Right forelimb (tissue), 1 donor: Measurements from ENCODE around the gene PDIA2.
"Not testable (repeated sequence)": the region's sequence is repeated elsewhere in the genome, so short reads cannot be mapped to it uniquely, and the experiment has no call there.

Source experiments
- DNase-seq: peaks from one replicate; pipeline ENCODE4 v3.0.0-alpha.2; 2018

PDIA2 gene

DNA sequence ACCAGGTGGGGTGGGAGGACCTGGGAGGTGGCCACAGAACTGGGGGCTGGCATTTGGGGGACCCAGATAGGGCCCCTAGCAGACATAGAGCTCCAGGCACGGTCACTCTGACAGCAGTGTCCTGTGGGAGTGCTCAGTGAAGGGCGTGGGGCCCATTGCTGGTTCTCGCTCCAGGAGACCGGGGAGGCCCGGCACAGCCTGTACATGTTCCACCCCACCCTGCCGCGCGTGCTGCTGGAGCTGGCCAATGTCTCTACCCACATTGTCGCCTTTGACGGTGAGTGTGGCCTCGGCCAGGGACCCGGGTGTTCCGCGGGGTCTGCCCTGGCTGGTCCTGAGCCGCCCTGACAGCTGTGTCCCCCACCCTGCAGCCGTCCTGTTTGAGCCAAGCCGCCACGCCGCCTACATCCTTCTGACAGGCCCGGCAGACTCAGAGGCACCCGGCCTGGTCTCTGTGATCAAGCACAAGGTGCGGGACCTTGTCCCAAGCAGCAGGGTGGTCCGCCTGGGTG is 18.5 kb upstream of the PDIA2 start:
- no peak for DNase-seq

DNA sequence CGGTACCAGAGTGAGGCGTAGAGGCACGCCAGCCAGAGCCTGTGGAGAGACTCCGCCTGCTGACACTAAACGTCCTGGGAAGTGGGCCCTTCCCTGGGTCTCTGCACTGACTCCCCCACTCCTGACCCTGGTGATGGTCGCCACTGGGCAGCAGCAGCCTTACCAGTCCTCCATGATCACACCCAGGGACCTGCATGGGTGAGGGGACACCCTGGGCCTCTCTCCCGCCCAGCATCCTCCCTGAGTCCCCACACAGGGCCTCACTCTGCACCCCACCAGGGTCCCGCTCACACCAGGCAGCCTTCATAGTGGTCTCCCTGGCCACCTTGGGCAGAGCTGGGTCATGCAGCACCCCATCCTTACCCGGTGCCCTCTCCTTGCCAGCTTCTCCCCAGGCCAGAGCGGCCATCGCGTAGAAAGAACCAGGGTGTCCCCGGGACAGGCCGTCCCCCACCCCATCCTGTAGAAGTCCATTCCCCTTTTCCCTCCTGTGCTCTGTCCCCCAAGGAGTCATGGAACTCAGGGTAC is 17.9 kb upstream of the PDIA2 start:
- no peak for DNase-seq

DNA sequence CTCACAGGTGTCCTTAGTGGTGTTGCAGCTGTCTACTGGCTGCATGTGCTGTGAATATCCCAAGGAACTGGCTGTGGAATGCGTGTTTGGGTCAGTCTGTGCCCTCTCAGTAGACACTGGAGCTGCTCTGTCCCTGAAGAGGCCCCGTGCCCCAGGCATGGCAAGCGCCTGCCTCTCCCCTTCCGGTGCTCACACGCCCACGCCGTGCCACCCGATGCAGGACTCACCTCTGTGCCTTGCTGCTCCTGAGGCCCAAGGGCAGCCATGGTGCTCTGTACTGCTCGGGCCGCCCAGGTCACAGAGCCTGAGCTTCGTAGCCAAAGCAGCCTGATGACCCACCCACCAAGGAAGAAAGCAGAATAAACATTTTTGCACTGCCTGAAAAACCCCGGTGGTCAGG is 17.3 kb upstream of the PDIA2 start:
- no peak for DNase-seq

DNA sequence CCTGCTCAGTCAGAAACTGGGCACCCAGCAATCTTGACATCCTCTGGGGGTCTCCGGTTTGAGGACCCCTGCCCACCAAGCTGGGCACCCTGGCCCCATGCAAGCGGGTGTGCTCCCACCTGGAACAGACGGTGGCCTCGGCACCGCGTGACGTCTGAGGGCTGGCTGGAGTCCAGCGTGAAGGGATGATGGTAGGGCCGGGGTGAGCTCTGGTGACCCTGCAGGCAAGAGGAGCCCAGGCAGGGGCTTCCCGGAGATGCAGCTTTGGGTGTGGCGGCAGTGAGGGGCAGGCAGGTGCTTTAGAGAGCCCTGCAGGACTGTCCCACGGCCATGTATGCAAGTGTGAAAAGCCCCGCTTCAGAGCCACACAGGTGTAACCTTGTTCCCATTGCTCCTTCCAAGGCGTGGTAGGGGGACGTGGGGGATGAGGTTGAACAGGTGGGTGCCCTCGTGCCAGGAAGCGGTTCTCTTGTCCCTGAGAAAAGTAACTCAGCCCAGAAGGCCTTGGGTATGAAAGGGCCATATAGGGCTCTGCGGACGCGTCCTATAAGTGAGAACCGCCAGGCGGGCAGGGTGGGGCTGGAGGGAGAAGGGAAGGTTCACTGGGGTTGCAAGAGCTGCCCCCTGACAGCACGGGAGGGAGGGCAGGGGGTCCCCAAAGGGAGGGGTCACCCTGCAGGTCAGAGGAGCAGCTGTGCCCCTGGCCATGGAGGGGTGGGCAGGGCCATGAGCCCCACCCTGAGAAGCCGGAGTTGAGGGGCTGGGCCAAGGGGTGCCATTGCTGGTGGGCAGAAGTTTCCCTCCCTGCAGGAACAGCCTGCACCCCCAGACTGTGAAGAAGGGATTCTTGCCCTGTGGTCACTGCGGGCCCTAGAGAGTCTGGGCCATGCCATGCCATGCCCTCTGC is 16.5 kb upstream of the PDIA2 start:
- DNase-seq = no peak

DNA sequence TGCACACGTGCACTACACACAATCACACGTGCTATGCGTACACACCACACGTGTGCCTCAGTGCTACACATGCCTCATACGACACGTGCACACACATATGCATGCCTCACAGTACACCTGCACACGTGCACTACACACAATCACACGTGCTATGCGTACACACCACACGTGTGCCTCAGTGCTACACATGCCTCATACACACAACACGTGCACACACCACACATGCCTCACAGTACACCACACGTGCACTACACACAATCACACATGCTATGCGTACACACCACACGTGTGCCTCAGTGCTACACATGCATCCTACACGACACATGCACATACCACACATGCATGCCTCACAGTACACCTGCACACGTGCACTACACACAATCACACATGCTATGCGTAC is 15.4 kb upstream of the PDIA2 start:
- not testable (repeated sequence) for DNase-seq

DNA sequence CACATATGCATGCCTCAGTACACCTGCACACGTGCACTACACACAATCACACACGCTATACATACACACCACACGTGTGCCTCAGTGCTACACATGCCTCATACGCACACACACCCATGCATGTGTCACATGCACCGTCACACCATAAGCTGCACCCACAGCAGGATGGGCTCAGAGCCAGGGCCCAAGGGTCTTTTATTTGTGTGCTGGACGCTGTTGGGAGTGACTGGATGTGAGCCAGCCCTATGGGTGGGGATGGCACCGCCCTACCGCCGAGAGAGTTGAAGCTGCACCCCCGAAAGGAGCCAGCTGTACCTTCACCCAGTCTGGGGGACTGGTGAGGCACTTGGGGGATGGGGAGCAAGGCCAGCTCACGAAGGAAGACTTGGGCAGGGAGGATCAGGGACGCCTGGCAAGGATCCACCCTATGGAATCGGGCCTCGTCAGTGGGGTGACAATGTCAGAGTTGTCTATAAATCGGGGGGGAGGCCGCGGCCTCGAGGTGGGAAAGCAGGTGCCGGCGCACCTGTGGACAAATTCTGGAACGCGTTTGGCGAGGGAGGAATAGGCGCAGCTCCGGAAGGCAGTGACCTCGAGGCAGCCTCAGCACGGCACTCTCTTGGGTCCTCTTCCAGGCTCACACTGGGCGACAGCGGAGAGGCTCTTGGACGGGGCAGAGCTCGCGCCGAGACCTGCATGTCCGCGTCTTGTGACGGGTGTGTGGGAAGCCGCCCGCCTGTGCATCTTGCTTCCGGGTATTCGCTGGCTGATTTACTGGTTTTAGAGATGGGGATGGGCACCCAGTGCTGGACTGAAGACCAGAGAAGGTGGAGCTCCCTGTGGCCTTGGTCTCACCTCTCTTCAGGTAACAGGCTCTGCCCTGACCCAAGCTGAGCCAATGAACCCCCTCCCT is 14.6 kb upstream of the PDIA2 start:
- DNase-seq = peak; percentile 38

DNA sequence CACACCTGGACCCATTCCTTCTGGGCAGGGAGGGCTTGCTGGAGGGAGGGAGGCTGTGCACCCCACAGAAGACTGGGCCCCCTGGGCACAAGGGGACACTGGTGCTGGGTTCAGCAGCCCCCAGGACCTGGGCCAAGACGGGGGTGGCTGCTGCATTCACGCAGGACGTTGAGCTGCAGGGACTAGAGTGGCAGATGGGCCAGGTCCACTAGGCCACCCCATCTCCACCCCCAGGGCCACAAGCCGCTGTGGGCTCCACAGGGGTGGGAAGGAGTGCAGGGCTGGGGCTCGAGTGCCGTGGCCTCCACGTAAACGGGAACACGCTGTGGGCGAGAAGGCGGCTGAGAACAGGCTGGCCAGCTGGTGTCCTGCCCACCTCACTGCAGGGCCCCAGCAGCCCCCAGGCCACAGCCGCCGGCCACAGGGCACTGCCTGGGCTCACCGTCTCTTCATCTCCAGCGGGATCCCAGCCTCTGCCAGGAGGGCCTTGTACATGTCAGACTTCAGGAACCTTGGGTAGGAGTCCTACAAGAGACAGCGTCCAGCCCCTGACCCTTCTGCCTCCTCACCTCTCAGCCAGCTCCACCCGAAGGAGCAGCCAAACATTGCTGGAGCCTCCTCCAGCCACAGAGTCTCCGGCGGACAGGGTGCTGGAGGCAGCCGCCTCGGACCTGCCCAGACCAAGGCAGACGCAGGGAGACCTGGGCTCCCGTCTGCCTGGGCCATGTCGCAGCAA is 13.7 kb upstream of the PDIA2 start:
- DNase-seq = peak; percentile 40

DNA sequence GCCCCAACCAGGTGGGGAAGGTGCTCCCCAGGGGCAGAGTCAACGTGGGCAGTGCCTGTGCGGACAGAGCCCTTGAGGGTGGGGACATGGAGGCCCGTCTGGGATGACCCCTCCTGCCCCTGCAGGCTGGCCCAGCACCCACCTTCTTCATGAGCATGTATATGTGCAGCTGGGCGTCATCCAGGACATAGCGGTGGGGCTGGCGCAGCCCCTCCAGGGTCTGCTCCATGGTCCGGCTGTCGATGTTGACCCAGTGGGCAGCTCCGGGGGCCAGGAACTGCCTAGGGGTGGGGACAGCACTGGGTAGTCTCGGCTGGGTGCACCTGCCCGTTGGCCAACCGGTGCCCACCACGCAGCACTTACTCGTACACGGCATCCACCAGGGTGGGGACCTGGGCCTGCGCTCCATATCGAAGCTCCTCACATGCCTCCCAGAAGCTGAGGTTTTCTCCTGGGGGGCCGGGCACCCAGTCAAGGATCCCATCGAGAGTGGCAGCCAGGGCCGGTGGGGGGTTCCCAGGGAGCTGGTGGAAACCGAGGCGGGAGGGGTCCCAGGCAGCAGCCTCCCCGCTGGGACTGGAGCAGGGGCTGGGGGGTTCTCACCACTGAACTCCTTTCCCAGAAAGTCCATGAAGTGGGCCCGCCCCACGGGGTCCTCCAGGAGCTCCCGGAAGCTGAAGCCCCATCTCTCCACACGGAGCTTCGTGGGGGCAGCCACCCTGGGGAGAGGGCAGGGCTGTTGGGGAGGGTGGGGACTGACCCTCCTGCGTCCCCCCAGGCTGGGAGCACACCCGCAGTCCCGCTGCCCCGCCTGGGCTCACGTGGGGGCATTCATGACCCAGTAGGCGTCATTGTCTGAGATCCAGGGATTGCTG is 12.3 kb upstream of the PDIA2 start:
- DNase-seq = peak; percentile 37

DNA sequence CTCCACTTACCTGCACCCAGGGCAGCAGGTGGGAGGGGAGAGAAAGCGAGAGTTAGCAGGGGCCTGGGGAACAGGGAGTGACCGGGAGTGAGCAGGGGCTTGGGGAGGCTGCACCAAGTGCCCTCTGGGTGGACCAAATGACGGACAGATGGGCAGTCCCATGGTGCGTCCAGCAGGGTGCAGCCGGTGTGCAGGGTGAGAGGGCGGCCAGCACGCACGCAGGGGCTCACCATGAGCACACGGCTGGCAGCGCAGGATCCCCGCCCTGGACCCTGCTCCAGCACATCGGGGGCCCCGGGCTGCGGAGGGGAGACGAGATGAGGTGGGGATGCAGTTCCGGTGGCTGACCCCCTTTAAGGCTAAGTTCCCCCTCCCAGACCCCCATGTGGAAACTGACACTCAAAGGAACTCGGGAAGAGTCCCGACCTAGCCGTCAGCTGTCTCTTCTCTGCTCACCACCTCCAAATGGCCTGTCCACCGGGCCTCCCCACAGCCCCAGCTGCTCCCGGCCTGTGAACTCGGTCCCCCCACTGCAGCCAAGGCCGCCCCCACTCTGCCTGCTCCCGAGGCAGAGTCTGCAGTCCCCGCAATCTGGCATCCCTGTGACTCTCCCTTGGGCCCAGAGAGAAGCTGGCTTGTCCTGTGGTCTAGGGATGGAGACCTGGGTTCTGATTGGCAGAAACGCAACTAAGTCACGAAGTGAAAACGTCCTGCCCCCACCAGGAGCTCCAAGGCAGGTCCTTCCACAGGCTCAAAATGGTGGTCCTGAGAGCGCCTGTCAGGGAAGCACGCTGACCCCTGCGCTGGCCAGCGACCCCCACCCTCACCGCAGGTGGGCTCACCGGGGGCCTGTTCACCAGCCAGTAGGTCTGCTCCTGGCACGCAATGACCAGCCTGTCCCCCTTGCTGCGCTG is 10.1 kb upstream of the PDIA2 start:
- no peak for DNase-seq

DNA sequence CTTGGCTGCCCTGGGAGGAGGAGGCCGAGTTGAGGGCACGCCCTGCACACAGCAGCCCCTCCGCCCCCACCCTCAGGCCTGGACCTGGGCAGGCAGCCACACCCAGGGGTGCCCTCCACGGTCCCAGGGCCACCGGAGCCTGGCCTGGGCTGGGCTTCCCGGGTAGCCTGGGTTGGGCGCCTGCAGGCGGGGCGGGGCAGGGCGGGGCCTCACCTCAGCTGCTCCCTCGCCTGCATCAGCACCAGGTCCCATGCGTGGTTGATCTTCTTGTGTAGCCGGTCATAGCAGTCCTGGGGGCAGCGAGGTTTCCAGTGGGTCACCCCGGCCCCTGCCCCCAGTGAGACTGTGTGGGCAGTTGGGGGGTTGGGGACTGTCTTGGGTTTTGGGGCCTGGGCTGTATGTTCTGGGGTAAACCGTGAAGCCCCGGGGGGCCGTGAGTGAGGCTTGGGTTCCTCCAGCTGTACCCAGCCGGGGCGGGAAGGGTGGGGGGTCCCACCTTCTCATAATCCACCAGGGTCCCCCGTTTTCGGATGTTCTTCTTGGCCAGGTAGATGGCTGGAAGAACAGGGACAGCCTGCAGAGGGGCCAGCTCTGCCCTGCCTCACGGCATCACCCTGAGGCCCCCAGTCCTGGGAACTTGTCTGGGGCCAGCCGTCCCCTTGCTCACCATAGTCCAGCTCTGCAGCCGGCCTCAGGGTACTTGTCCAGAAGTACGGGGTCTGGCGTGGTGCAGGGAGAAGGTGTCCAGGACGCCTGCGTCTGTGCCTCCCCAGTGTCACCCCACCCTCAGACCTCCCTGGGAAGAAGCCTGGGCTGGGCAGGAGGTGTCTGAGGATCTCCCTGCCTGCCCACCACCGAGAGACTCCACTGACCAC is 9.2 kb upstream of the PDIA2 start:
- no peak for DNase-seq

DNA sequence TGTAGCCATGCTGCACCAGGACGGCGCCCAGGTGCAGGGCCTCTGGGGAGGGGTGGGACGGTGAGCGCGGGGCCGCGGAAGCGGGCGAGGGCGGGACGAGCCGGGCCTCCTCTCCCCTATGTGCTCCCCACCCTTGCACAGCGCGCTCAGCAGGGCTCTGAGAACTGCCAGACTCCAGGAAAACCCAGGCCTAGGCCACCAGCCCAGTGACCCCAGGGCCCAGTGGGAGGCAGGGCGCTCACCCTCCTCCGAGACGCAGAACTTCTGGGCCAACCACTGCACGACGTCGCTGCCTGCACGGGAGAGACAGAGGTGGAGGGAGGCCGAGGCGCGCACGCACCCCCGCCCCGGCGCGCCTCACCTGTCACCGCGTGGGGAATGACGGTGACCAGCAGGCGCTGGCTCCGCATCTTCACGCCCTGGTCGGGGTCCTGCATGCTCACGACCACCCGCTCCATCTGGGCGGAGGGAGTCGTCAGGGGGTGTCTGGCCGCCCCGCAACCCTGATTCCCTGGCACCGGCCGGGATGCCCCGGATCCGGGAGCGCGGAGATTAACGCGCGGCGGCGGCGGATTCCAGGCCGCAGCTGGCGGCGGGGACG is 7.8 kb upstream of the PDIA2 start:
- DNase-seq = no peak

DNA sequence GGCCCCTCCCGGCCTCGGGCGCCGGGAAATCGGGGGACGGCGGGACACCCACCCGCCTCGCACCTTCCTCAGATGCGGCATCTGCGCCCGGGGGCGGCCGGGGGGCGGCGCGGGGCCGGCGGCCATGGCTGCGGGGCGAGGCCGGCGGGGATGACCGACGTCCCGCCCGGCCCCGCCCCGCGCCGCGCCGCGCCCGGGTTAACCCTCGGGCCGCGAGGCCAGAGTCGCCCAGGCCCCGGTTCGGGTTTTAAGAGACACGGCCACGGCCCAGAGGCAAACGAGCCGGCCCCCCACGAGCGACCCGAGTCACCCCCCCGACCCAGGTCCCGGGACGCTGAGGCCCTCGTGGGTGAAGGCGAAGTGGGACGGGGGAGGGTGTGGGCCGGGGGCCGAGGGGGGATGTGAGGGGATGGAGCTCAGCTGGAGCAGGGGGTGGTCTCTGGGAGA is 7.2 kb upstream of the PDIA2 start, which contains the start of gene RGS11:
Gene RGS11 (minus strand): TSS at position 159 of the 447 bp plus-strand sequence. CDS start 33 bp downstream, at position 126.
- no peak for DNase-seq

DNA sequence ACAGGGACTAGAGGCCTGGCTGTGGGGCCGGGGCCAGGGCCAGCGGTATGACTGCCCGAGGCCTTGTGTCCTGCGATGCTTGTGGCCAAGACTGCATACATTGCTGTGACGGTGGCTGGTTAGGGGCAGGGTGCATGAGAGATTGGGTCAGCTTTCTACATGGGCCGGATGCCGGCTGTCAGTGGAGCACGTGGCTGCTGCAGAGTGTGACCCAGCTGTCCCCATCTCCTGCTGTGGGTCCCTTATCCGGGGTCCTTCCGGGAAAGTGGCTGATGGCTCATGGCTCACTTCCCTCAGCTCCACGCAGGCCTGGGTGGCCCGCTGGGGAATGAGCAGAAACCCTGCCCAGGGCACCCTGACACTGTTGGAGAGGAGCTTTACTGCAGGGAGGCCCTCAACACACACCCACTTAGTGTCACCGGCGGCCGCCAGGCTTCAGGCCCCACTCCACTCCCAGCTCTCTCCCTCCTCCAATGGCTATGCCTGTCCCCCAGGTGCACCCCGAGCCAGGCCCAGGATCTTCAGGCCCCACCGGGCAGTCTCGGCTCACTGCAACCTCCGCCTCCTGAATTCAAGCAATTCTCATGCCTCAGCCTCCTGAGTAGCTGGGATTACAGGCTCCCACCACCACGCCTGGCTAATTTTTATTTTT is 6.4 kb upstream of the PDIA2 start:
- no peak for DNase-seq

DNA sequence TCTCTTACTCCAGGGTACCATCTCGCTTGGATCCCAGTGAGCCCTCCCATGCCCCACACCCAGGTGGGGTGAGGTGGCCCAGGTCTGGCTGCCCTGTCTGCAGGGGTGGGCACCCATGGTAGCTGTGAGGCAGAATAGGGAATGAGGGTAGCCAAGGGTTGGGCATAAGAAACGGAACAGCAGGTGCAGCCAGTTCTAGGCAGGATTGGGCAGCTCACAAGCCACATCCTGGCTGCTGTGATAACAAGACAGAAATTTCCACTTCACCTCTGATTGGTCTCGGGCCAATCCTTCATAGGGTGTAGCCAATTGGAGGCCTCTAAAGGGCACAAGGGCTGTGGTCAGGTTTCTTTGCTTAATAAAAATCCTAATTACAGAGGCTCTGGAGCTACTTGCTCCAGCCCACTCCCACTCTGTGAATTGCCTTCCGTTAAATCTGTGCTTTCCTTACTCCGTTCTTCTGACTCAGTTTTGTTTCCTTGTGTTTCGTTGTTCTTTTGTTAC is 4.0 kb upstream of the PDIA2 start:
- DNase-seq = no peak

DNA sequence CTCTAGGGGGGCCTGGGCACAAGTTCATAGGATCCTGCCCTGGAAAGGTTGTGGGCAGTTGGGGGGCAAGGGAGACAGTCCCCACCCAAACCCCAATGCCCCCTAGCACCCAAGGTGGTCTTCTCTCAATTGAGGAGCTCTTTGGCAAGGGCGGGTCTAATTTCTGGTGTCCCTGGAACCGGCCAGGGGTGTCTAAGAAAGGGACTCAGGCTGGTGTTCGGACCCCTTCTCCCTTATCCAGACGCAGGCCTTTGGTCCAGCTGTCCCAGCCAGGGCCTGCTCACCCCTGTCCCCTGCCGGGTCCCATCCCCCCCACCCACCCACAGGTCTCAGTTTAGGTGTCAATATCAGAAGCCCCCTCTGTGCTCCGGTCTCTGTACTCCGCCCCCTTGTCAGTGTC is 3.4 kb upstream of the PDIA2 start:
- no peak for DNase-seq

DNA sequence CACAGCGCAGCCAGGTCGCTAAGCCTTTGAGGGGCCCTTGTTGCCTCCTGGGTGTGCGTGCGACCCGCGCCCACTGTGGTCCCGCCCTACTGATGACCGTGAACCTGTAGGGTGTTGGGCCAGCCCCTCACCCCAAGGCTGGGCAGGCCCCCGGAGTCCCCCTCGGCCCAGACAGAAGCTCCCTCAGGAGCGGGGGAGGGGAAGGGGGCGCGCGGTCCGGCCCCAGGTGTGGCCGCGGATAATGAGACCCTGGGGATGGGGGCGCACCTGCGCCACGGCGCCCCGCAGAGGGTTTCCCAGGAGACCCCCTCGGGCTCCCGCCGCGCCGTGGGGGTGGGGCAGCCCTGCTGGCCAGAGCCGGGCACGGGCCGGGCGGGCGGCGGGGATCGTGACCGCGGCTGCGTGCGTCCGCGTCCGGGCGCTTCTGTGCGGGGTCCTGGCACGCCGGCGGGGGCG is 2.9 kb upstream of the PDIA2 start:
- DNase-seq = no peak

DNA sequence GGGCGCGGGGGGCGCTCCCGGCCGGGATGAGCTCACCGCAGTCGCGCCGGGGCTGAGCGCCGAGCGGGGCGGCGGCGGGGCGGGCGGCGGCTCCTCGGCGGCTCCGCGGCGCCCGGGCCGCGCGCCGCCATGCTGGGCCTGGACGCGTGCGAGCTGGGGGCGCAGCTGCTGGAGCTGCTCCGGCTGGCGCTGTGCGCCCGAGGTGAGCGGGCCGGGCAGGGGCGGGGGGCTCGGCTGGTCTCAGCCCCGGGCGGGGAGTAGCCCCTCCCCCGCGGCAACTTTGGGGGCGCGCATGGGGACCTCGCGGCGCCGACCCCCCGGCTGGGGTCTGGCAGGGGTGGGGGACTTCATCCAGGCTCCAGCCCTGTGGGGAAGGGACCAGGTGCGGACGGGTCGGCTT is 2.4 kb upstream of the PDIA2 start, which contains the start of gene ARHGDIG:
Gene ARHGDIG (plus strand): TSS at position 40 of the 400 bp plus-strand sequence. CDS start 90 bp downstream, at position 130.
- no peak for DNase-seq
